GM10266 (cell line): ENCODE data around the gene CFAP74.

Experiments
- DNase-seq: peaks from one replicate; pipeline ENCODE4 v3.0.0; 2012; ENCODE audit errors: extremely low spot score
- CTCF ChIP-seq: IDR thresholded peaks from 2 replicates; pipeline ENCODE4 v1.5.1; 2012; ENCODE audit warnings: mild to moderate bottlenecking, low read depth; ENCODE audit not compliant: control insufficient read depth, insufficient read depth; ENCODE audit errors: missing control alignments

Gene CFAP74

DNA sequence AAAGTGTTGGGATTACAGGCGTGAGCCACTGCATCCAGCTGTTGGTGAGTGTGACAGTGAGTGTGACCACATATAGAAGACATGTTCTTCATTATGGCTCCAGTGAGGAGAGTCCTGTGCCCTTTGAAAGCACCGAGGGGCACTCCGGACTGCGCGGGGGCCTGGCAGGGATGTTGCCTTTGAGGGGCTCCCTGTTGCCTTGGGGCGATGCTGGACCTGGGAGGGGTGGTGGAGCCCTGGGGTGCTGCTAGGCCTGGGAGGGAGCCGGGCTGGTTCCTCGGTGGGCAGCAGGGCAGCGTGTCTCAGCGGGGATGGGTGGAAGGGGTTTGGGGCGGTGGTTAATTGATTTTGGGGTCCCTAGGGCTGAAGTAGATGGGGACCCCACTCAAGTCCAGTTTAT, 25.5 kb downstream of the CFAP74 start:
- no peak for TF ChIP-seq CTCF
- no peak for DNase-seq

DNA sequence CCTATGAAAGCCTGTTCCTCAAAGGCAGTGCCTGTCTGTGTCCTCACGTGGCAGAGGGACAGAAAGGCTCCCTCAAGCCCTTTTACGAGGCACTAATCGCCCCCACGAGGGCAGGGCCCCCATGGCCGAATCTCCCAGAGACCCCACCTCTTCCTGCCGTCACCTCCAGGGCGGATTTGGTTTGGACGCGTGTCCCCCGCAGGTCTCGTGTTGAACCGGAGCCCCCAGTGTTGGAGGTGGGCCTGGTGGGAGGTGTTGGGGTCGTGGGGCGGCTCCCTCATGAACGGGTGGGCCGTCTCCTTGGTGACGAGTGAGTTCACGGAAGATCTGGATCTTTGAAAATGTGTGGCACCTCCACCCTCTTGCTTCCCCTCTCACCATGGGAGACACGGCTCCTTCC, 27.6 kb downstream of the CFAP74 start:
- no peak for DNase-seq

DNA sequence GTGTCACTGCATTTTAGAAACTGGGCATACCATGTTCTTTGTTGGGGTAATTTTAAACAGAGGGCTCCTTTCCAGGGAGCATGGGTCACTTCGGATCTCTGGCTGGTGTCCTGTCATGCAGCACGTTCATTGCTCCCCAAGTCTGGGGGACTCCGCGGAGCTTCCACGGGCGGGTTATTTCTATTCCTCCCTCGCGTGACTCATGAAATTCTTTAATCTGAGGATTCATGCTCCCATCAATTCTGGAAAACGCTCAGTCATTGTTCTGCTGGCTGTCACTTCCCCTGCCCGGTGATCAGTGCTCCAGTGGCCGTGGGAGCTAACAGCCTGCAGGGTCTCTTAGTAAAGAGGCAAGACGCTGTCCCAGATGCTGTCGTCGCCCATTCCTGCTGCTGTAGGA, 28.1 kb downstream of the CFAP74 start:
- no peak for DNase-seq

More for the DNA sequence above, 27.6 kb downstream of the CFAP74 start:
- no peak for TF ChIP-seq CTCF

GRCh38 chr1:1974834-1975233, 28.8 kb downstream of the CFAP74 start:
- TF ChIP-seq CTCF: no peak
- DNase-seq: no peak

More for the DNA sequence above, 28.1 kb downstream of the CFAP74 start:
- no peak for TF ChIP-seq CTCF

GRCh38 chr1:1973716-1974642, 29.6 kb downstream of the CFAP74 start:
- no peak for TF ChIP-seq CTCF
- DNase-seq: no peak

DNA sequence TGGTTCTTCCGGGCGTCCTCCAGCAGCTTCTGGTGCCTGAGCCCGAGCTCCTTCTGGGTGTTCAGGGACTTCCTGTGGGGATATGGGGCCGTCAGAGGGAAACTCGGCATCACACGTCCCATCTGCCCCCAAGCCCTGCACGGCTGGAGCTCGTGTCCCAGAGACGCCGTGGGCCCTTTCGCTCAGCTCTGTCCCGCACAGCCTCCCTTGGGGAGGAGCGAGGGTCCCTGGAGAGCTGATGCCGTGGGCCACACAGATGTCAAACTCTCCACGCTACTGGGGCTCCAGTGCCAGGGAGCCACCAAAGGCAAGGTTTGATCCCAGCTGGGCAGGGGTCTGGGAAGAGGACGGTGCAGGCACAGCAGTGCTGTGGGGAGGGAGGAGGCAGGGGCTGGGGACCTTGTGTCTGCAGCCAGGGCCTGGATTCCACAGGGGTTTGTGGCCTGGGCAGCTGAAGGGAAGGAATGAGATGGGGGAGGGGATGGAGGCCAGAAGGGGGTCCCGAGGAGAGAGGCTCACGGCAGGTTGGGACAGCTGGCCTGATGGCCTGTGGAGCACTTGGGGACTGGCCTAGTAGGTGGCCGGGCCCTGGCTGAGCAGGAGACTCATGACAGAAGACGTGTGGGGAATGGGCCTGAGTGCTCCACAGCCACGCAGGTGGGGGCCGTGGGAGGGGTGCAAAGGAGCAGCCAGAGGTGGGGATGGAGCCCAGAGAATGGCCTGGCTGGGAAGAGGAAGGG, 30.4 kb downstream of the CFAP74 start:
- no peak for TF ChIP-seq CTCF
- DNase-seq: no peak

DNA sequence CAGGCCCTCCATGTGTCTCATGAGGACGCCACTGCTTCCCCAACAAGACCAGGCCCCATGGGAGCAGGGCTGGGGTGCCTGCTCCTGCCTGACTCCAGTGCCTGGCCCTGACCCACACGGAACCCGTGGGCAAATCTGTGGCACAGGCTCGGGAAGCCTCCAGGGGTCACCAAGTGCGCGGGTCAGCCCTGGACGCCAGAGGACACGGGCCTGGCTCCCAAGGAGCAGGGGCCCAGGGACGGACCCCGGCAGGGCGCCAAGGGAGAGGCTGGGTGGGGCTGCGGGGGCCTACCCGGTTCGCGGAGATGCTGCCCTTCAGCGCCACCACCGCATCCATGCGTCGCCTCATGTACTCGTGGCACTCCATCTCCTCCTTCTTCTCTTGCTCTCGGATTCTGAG, 31.9 kb downstream of the CFAP74 start:
- TF ChIP-seq CTCF: no peak
- no peak for DNase-seq
